H9 (cell line): ENCODE results near the gene SORCS2. TPM values are rescaled to one million over a fixed set of nuclear protein-coding genes. Genes with fewer than 3 reads are reported as not detected.

ENCODE experiments used
- DNase-seq: peaks from one replicate; pipeline ENCODE4 v3.0.0-alpha.2; 2017
- H2AFZ ChIP-seq: one replicate; pipeline ENCODE4 v1.6.1; 2013; ENCODE audit warnings: mild to moderate bottlenecking, low read length, control low read depth, moderate library complexity
- H2AK5ac ChIP-seq: 2 replicates; pipeline ENCODE4 v1.6.1; 2013; ENCODE audit warnings: low read length, control low read depth, mixed read lengths; ENCODE audit not compliant: insufficient read length
- H2BK120ac ChIP-seq: one replicate; pipeline ENCODE4 v1.6.1; 2013; ENCODE audit warnings: low read depth, mild to moderate bottlenecking, low read length, control low read depth, inconsistent platforms; ENCODE audit not compliant: poor library complexity, severe bottlenecking
- H2BK12ac ChIP-seq: 2 replicates; pipeline ENCODE4 v1.6.1; 2013; ENCODE audit warnings: low read length, control low read depth, mixed read lengths, low read depth; ENCODE audit not compliant: insufficient read length
- H2BK15ac ChIP-seq: 2 replicates; pipeline ENCODE4 v1.6.1; 2013; ENCODE audit warnings: low read depth, low read length, control low read depth
- H2BK20ac ChIP-seq: one replicate; pipeline ENCODE4 v1.6.1; 2013; ENCODE audit warnings: low read depth, mild to moderate bottlenecking, low read length, control low read depth, inconsistent platforms; ENCODE audit not compliant: poor library complexity, severe bottlenecking
- H2BK5ac ChIP-seq: 2 replicates; pipeline ENCODE4 v1.6.1; 2013; ENCODE audit warnings: low read length, control low read depth, mixed read lengths; ENCODE audit not compliant: insufficient read length
- H3K14ac ChIP-seq: 2 replicates; pipeline ENCODE4 v1.6.1; 2013; ENCODE audit warnings: low read length, control low read depth; ENCODE audit not compliant: insufficient read depth
- H3K18ac ChIP-seq: 2 replicates; pipeline ENCODE4 v1.6.1; 2013; ENCODE audit warnings: low read depth, mild to moderate bottlenecking, mixed read lengths, low read length, control low read depth; ENCODE audit not compliant: insufficient read length
- H3K23ac ChIP-seq: 2 replicates; pipeline ENCODE4 v1.6.1; 2013; ENCODE audit warnings: low read length, control low read depth, mixed read lengths, low read depth; ENCODE audit not compliant: insufficient read length
- H3K23me2 ChIP-seq: 2 replicates; pipeline ENCODE4 v1.6.1; 2013; ENCODE audit warnings: low read depth, mild to moderate bottlenecking, mixed read lengths, low read length, control low read depth; ENCODE audit not compliant: insufficient read length, poor library complexity, severe bottlenecking
- H3K27ac ChIP-seq: 2 replicates; pipeline ENCODE4 v1.5.1; 2013; ENCODE audit warnings: low read length, control low read depth, mixed read lengths, low read depth; ENCODE audit not compliant: insufficient read length
- H3K27me3 ChIP-seq: 2 replicates; pipeline ENCODE4 v1.6.1; 2013; ENCODE audit warnings: low read length, control low read depth, inconsistent platforms; ENCODE audit not compliant: insufficient read depth
- H3K4ac ChIP-seq: 2 replicates; pipeline ENCODE4 v1.6.1; 2013; ENCODE audit warnings: low read depth, mild to moderate bottlenecking, control low read depth, inconsistent platforms, low read length, moderate library complexity
- H3K4me1 ChIP-seq: 2 replicates; pipeline ENCODE4 v1.6.1; 2013; ENCODE audit warnings: low read length, control low read depth, inconsistent platforms; ENCODE audit not compliant: insufficient read depth
- H3K4me2 ChIP-seq: 2 replicates; pipeline ENCODE4 v1.6.1; 2013; ENCODE audit warnings: low read length, control low read depth, mixed read lengths; ENCODE audit not compliant: insufficient read length, insufficient read depth
- H3K56ac ChIP-seq: 2 replicates; pipeline ENCODE4 v1.6.1; 2013; ENCODE audit warnings: low read depth, mild to moderate bottlenecking, mixed read lengths, low read length, control low read depth; ENCODE audit not compliant: insufficient read length
- H3K79me1 ChIP-seq: 2 replicates; pipeline ENCODE4 v1.6.1; 2013; ENCODE audit warnings: low read depth, mild to moderate bottlenecking, moderate library complexity, low read length, control low read depth, inconsistent platforms; ENCODE audit not compliant: insufficient read depth, poor library complexity, severe bottlenecking
- H3K79me2 ChIP-seq: 2 replicates; pipeline ENCODE4 v1.6.1; 2013; ENCODE audit warnings: low read length, control low read depth, inconsistent platforms; ENCODE audit not compliant: insufficient read depth
- H3K9ac ChIP-seq: 2 replicates; pipeline ENCODE4 v1.6.1; 2013; ENCODE audit warnings: low read length, control low read depth, mixed read lengths; ENCODE audit not compliant: insufficient read length; ENCODE audit errors: extremely low read depth
- H3K9me3 ChIP-seq: one replicate; pipeline ENCODE4 v1.6.1; 2013; ENCODE audit warnings: low read depth, low read length, inconsistent platforms; ENCODE audit not compliant: control insufficient read depth
- H3T11ph ChIP-seq: one replicate; pipeline ENCODE4 v1.6.1; 2013; ENCODE audit warnings: mild to moderate bottlenecking, low read length, control low read depth, inconsistent platforms
- H4K20me1 ChIP-seq: one replicate; pipeline ENCODE4 v1.6.1; 2013; ENCODE audit not compliant: control insufficient read depth, insufficient read length, insufficient read depth
- H4K5ac ChIP-seq: 2 replicates; pipeline ENCODE4 v1.6.1; 2013; ENCODE audit warnings: low read depth, mild to moderate bottlenecking, mixed read lengths, low read length, control low read depth; ENCODE audit not compliant: insufficient read length
- H4K8ac ChIP-seq: replicated peaks from 2 replicates; pipeline ENCODE4 v1.6.1; 2013; ENCODE audit warnings: low read length, control low read depth, mixed read lengths, low read depth; ENCODE audit not compliant: insufficient read length
- H4K91ac ChIP-seq: 2 replicates; pipeline ENCODE4 v1.6.1; 2013; ENCODE audit warnings: low read depth, mild to moderate bottlenecking, moderate library complexity, mixed read lengths, low read length, control low read depth; ENCODE audit not compliant: insufficient read length
- H3K27ac Mint-ChIP-seq, 3 experiments: 2 replicates in 2 of 3; 3 replicates in 1 of 3; pipeline ENCODE4 v1.8.0; 2020 to 2021; ENCODE audit warnings: mixed read lengths in 3 of 3, mild to moderate bottlenecking in 1 of 3, moderate library complexity in 1 of 3
- H3K27me3 Mint-ChIP-seq: 2 replicates; pipeline ENCODE4 v1.8.0; 2021; ENCODE audit warnings: low read depth, mild to moderate bottlenecking, moderate library complexity, mixed read lengths
- H3K36me3 Mint-ChIP-seq, 3 experiments: 2 replicates in 2 of 3; 3 replicates in 1 of 3; pipeline ENCODE4 v1.8.0; 2020 to 2021; ENCODE audit warnings: low read depth in 3 of 3, mixed read lengths in 3 of 3; ENCODE audit not compliant: insufficient read depth in 1 of 3
- H3K4me1 Mint-ChIP-seq, 2 experiments: 2 replicates each; pipeline ENCODE4 v1.8.0; 2020; ENCODE audit warnings: mixed read lengths in 2 of 2
- H3K4me3 Mint-ChIP-seq, 2 experiments: 2 replicates in 1 of 2; 3 replicates in 1 of 2; pipeline ENCODE4 v1.8.0; 2020 to 2021; ENCODE audit warnings: mild to moderate bottlenecking in 2 of 2, mixed read lengths in 2 of 2, moderate library complexity in 1 of 2
- H3K9me3 Mint-ChIP-seq, 2 experiments: 2 replicates in 1 of 2; 3 replicates in 1 of 2; pipeline ENCODE4 v1.8.0; 2020; ENCODE audit warnings: mild to moderate bottlenecking in 2 of 2, mixed read lengths in 2 of 2, moderate library complexity in 1 of 2
- WGBS: extraction: QIAGEN DNeasy Blood & Tissue Kit; methylation state at CpG from one replicate; pipeline ENCODE4 v1.1.7; 2013; ENCODE audit warnings: missing lambda C conversion rate, low lambda C conversion rate, mixed read lengths; ENCODE audit not compliant: insufficient read length; ENCODE audit errors: extremely low coverage; 5-methylcytosine and 5-hydroxymethylcytosine counted together
- total RNA-seq: library from RNA; stranded (reverse); gene quantifications from 2 replicates; pipeline ENCODE4 v1.2.1, GENCODE V29; 2021
- TF ChIP-seq, protein P1 (sequence below): fragments of 200-600 bp; sonication (generic); conservative IDR thresholded peaks from 3 replicates; pipeline ENCODE4 v1.8.0; 2021; ENCODE audit warnings: antibody characterized with exemption, mild to moderate bottlenecking

Gene SORCS2
- total RNA-seq, 1 experiment from 2014 or later = 0.57 TPM

- Histone ChIP-seq H3K27me3 (no peaks in the 10 kb centered on the region), H2BK20ac (no peak overlapping the region), H2BK120ac (no peak overlapping the region), H3K79me2 (no peaks in the 10 kb centered on the region), H2BK12ac (no peak overlapping the region), H3K56ac (no peak overlapping the region), H2AFZ (no peak overlapping the region), H4K20me1 (no peaks in the 10 kb centered on the region), H3K23me2 (no peaks in the 10 kb centered on the region), H3K4me2 (no peak overlapping the region), H2AK5ac (no peak overlapping the region), H3K9me3 (no peaks in the 10 kb centered on the region), H3K18ac (no peak overlapping the region), H4K5ac (no peak overlapping the region), H3K9ac (no peak overlapping the region), H2BK15ac (no peak overlapping the region), H4K91ac (no peak overlapping the region), H3K27ac (no peak overlapping the region), H3K14ac (no peak overlapping the region), H4K8ac (no peak overlapping the region), H3K4ac (no peak overlapping the region), H3K4me1 (no peaks in the 10 kb centered on the region; the same call in 1 of the 2 replicates), H3K79me1 (no peaks in the 10 kb centered on the region), H3K23ac (no peak overlapping the region), H3T11ph (no peak overlapping the region), H2BK5ac (no peak overlapping the region)
- H3K9me3 Mint-ChIP-seq = peaks cover 4 to 6% of the 10 kb centered on the region in 2 experiments; a peak in 3 of 5 replicates
- no peak for DNase-seq
- H3K27ac Mint-ChIP-seq = no peak overlapping the region
- no peak overlapping the region for H3K4me3 Mint-ChIP-seq
- no peaks in the 10 kb centered on the region; a peak in 1 of 7 replicates for H3K36me3 Mint-ChIP-seq
- H3K27me3 Mint-ChIP-seq = peaks cover 4% of the 10 kb centered on the region; the same call in 1 of the 2 replicates
- H3K4me1 Mint-ChIP-seq = peaks cover 0 to 2% of the 10 kb centered on the region in 2 experiments; a peak in 1 of 4 replicates
- no CpG with 5 or more reads among the region's 8 CpGs for WGBS
- TF ChIP-seq, protein P1, sequence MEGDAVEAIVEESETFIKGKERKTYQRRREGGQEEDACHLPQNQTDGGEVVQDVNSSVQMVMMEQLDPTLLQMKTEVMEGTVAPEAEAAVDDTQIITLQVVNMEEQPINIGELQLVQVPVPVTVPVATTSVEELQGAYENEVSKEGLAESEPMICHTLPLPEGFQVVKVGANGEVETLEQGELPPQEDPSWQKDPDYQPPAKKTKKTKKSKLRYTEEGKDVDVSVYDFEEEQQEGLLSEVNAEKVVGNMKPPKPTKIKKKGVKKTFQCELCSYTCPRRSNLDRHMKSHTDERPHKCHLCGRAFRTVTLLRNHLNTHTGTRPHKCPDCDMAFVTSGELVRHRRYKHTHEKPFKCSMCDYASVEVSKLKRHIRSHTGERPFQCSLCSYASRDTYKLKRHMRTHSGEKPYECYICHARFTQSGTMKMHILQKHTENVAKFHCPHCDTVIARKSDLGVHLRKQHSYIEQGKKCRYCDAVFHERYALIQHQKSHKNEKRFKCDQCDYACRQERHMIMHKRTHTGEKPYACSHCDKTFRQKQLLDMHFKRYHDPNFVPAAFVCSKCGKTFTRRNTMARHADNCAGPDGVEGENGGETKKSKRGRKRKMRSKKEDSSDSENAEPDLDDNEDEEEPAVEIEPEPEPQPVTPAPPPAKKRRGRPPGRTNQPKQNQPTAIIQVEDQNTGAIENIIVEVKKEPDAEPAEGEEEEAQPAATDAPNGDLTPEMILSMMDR = no peak
Observed at GRCh38 chr4:7541414-7541810, 349.1 kb downstream of the SORCS2 start.
